ENCODE measurements around the gene KIDINS220. TPM values are rescaled to one million over a fixed set of nuclear protein-coding genes. Genes with fewer than 3 reads are reported as not detected.

KIDINS220 gene
- total and polyA plus RNA-seq, 2 of the 13 experiments (the other 11 are each of a cell fraction or from before 2014, with no cell fraction given) = 25.2 to 32.3 TPM

GRCh38 chr2:8840475-8841091, 3.2 kb upstream of the KIDINS220 start (continued):
- TF ChIP-seq RAD21 (CRISPR knock-in tag; IDR thresholded peaks at IDR 0.05) = no peak
- no peak for TF ChIP-seq TMF1 (CRISPR knock-in tag; IDR thresholded peaks at IDR 0.05; ENCODE audit: low read depth)
- peak; percentile 96 for TF ChIP-seq DPF2 (CRISPR knock-in tag; IDR thresholded peaks at IDR 0.05; ENCODE audit: borderline replicate concordance, low read depth)
- no peak for TF ChIP-seq CAMTA2 (CRISPR knock-in tag; IDR thresholded peaks at IDR 0.05; ENCODE audit: borderline replicate concordance)
- TF ChIP-seq HES4 (CRISPR knock-in tag; IDR thresholded peaks at IDR 0.05; ENCODE audit: borderline replicate concordance) = no peak
- TF ChIP-seq CBX5 (CRISPR knock-in tag; IDR thresholded peaks at IDR 0.05; ENCODE audit: borderline replicate concordance) = peak; percentile 90; the same call in 1 of the 2 replicates
- no peak for TF ChIP-seq ZNF142 (CRISPR knock-in tag; IDR thresholded peaks at IDR 0.05)
- no peak for TF ChIP-seq NR1H2 (CRISPR knock-in tag; IDR thresholded peaks at IDR 0.05; ENCODE audit: borderline replicate concordance, low read depth)
- TF ChIP-seq ZNF484 (CRISPR knock-in tag; IDR thresholded peaks at IDR 0.05; ENCODE audit: borderline replicate concordance, low read depth) = no peak
- no peak for TF ChIP-seq ZSCAN22 (CRISPR knock-in tag; IDR thresholded peaks at IDR 0.05)
- no peak for TF ChIP-seq RFX1 (IDR thresholded peaks at IDR 0.05)
- TF ChIP-seq RAD51 (IDR thresholded peaks at IDR 0.05; ENCODE audit: borderline replicate concordance) = no peak
- no peak for TF ChIP-seq TBX3 (IDR thresholded peaks at IDR 0.05; ENCODE audit: borderline replicate concordance)
- no peak for TF ChIP-seq REXO4 (CRISPR knock-in tag; IDR thresholded peaks at IDR 0.05; ENCODE audit: borderline replicate concordance)
- TF ChIP-seq, protein P1, sequence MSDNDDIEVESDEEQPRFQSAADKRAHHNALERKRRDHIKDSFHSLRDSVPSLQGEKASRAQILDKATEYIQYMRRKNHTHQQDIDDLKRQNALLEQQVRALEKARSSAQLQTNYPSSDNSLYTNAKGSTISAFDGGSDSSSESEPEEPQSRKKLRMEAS (IDR thresholded peaks at IDR 0.05) = peak; percentile 76
- peak; percentile 14; the same call in 1 of the 2 replicates for TF ChIP-seq NR2C2 (CRISPR knock-in tag; IDR thresholded peaks at IDR 0.05; ENCODE audit: borderline replicate concordance)
- TF ChIP-seq ZBTB44 (CRISPR knock-in tag; IDR thresholded peaks at IDR 0.05) = no peak
- no peak for TF ChIP-seq CHD2 (IDR thresholded peaks at IDR 0.05; ENCODE audit: low read depth, low read length)
- peak; percentile 21; the same call in 1 of the 2 replicates for TF ChIP-seq ZNF430 (CRISPR knock-in tag; IDR thresholded peaks at IDR 0.05)
- TF ChIP-seq HNF4A (CRISPR knock-in tag; IDR thresholded peaks at IDR 0.05) = peak; percentile 97
- TF ChIP-seq, protein P2, sequence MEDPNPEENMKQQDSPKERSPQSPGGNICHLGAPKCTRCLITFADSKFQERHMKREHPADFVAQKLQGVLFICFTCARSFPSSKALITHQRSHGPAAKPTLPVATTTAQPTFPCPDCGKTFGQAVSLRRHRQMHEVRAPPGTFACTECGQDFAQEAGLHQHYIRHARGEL (CRISPR knock-in tag; IDR thresholded peaks at IDR 0.05) = no peak
- TF ChIP-seq TRIM22 (IDR thresholded peaks at IDR 0.05) = no peak

Data from HepG2 (cell line).